PFSK-1 (cell line): ENCODE measurements around the gene RAD23B. TPM values are rescaled to one million over a fixed set of nuclear protein-coding genes. Genes with fewer than 3 reads are reported as not detected.

Experiments used
- FOXP2 ChIP-seq: optimal IDR thresholded peaks from 2 replicates; pipeline ENCODE3; 2011; ENCODE audit warnings: borderline replicate concordance, control low read depth, inconsistent platforms; ENCODE audit not compliant: insufficient read depth; ENCODE audit errors: extremely low read length, extremely low read depth
- POLR2AphosphoS5 ChIP-seq: IDR thresholded peaks from 2 replicates; pipeline ENCODE4 v1.6.1; 2012; ENCODE audit warnings: low read depth, mild to moderate bottlenecking, control low read depth, low read length, moderate library complexity
- SIN3A ChIP-seq: IDR thresholded peaks from 2 replicates; pipeline ENCODE4 v1.6.1; 2012; ENCODE audit warnings: mild to moderate bottlenecking, low read length, moderate library complexity, borderline replicate concordance; ENCODE audit not compliant: insufficient read depth
- TAF1 ChIP-seq: IDR thresholded peaks from 2 replicates; pipeline ENCODE4 v1.6.1; 2012; ENCODE audit warnings: low read length, control low read depth, borderline replicate concordance; ENCODE audit not compliant: insufficient read depth
- polyA plus RNA-seq: library from polyadenylated mRNA; unstranded; fragments of >200 nt; gene quantifications from one replicate; pipeline ENCODE4 v1.2.1, GENCODE V29; 2012; ENCODE audit warnings: low read depth, missing spikeins; ENCODE audit not compliant: insufficient read length
- TF ChIP-seq, protein P1 (sequence below), 2 experiments: IDR thresholded peaks; 2 replicates each; pipeline versions ENCODE4 v1.6.1 to v1.8.0; 2011 to 2012; ENCODE audit warnings: low read depth in 2 of 2, low read length in 2 of 2, control low read depth in 1 of 2, inconsistent platforms in 1 of 2, mild to moderate bottlenecking in 1 of 2, moderate library complexity in 1 of 2; ENCODE audit not compliant: insufficient read depth in 1 of 2

Gene RAD23B
- polyA plus RNA-seq, result 207 TPM

DNA sequence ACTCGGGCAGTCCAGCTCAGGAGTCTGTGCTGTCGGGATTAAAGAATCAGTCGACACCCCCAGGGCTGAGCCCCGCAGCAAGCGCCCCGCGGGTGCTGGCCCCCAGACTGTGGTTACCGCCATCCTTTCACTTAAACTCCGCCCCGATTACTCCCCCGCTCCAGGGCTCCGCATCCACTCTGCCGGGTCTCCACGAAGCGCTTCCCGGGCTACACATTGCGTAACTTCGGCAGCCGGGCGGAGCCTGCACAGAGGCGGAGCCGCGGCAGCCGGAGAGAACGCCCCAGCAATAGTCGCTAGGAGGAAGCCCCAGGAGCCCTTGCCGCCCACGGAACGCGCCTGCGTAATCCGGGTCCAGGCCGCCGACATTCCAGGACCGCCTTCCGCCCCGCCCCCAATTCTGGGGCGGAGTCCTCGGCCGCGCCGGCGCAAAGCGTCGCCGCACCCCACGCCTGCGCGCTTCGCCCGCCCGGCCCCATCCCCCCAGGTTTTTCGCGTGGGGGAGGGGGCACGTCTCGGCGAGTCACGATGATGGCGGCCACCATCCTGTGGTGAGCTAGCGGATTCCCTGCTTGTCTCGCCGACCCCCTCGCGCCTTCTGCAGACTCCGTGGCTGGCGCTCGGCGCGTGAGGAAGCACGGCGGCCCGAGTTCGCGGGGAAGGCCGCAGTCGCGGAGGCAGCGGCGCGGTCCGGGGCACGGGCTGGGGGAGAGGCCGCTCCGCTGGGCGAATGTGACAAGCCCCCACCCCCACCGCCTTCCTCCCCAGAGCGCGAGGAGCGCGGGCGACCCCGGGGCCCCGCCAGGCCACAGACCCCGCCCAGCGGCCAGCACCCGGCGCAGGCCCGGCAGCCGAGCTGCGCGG lies at the start of gene RAD23B:
Gene RAD23B (plus strand): TSS at position 521 of the 864 bp plus-strand sequence. CDS start 351 bp downstream, outside the sequence.
- TF ChIP-seq, protein P1, sequence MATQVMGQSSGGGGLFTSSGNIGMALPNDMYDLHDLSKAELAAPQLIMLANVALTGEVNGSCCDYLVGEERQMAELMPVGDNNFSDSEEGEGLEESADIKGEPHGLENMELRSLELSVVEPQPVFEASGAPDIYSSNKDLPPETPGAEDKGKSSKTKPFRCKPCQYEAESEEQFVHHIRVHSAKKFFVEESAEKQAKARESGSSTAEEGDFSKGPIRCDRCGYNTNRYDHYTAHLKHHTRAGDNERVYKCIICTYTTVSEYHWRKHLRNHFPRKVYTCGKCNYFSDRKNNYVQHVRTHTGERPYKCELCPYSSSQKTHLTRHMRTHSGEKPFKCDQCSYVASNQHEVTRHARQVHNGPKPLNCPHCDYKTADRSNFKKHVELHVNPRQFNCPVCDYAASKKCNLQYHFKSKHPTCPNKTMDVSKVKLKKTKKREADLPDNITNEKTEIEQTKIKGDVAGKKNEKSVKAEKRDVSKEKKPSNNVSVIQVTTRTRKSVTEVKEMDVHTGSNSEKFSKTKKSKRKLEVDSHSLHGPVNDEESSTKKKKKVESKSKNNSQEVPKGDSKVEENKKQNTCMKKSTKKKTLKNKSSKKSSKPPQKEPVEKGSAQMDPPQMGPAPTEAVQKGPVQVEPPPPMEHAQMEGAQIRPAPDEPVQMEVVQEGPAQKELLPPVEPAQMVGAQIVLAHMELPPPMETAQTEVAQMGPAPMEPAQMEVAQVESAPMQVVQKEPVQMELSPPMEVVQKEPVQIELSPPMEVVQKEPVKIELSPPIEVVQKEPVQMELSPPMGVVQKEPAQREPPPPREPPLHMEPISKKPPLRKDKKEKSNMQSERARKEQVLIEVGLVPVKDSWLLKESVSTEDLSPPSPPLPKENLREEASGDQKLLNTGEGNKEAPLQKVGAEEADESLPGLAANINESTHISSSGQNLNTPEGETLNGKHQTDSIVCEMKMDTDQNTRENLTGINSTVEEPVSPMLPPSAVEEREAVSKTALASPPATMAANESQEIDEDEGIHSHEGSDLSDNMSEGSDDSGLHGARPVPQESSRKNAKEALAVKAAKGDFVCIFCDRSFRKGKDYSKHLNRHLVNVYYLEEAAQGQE (IDR thresholded peaks at IDR 0.05; ENCODE audit: insufficient read depth in 1 of 2, low read depth in 2 of 2, low read length in 2 of 2), result peak in 1 of 2 experiments; percentile 51; a peak in 1 of 4 replicates
- TF ChIP-seq SIN3A (no peak; the same call in 1 of the 2 replicates), POLR2AphosphoS5 (peak; percentile 65), FOXP2 (peak; percentile 94), TAF1 (peak; percentile 94)

DNA sequence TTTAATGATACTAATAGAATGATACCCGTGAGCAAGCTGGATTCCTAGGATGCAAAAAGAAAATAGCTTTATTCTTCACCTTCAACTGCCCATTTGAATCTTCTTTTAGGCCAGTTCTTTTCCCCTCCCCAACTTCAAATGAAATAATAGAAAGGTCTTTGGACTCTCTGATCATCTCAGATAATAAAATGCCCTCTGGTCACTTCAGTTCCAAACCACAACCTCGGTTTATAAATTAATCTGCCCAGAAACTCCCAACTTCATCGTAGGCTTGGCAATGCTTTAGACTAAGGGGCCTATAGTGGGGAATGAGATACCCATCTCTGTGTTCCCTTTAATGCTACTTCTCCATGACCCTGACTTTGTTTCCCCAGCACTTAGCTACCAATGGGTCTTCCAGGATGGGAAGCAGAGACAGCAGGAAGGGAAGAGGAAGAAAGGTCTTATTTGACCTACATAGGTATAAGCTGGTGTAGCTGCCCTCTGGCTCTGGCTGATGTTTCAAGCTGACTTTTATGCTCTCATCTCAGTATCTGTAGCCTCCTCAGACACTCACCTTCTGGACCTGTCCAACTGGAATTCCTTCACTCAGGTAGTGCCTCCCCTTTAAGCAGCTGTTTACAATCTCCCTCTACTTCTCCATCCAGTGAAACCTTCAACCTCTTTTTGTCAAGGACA lies 47.2 kb upstream of the RAD23B start:
- TF ChIP-seq SIN3A (no peak), POLR2AphosphoS5 (no peak), TAF1 (no peak), FOXP2 (no peak)
- TF ChIP-seq, protein P1 (IDR thresholded peaks at IDR 0.05; ENCODE audit: insufficient read depth in 1 of 2, low read depth in 2 of 2, low read length in 2 of 2), result no peak

DNA sequence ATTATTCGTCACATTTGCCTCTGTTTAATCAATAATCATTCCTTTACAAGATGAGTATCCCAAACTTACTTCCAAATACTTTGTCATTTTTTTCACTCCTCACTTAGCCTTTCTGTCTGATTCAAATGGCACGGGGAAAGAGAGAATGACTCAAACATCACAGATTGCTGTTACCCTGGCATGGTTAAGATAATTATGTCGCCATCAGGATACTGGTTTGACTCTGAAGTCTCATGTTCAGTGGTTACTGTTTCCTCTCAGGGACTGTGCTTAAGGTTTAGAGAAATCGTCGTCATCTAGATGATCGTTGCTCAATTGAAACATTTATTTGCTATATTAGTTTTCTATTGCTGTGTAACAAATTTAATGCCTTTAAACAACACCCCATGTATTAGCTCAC lies 45.2 kb upstream of the RAD23B start:
- TF ChIP-seq FOXP2 (no peak), TAF1 (no peak), POLR2AphosphoS5 (no peak), SIN3A (no peak)
- TF ChIP-seq, protein P1 (IDR thresholded peaks at IDR 0.05; ENCODE audit: insufficient read depth in 1 of 2, low read depth in 2 of 2, low read length in 2 of 2), result no peak

DNA sequence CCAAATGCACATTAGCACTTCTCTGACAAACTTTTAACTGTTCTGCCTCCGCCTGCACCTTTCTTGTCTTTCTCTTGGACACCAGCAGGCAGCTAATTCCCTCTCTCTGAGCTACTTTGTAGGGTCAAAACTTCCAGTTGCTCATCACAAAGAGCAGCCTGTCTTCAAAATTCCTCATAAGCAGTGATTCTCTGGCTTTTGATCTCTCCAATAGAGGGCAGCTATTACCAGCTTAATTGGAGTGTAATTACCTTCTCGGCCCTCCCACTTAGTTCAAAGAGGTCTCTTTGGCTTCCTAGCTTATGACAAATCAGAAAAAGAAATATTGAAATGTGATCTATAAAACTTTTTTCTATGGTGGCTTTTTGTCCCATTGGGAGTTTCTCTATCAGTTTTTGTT lies 43.6 kb upstream of the RAD23B start:
- TF ChIP-seq, protein P1 (IDR thresholded peaks at IDR 0.05; ENCODE audit: insufficient read depth in 1 of 2, low read depth in 2 of 2, low read length in 2 of 2), result no peak
- no peak for TF ChIP-seq POLR2AphosphoS5
- no peak for TF ChIP-seq TAF1
- TF ChIP-seq SIN3A, result no peak
- TF ChIP-seq FOXP2, result no peak
